Lung (tissue), 12 donors: Measurements from ENCODE around the gene GNA12. TPM values are rescaled to one million over a fixed set of nuclear protein-coding genes. Genes with fewer than 3 reads are reported as not detected.
"Not testable (repeated sequence)": the region's sequence is repeated elsewhere in the genome, so short reads cannot be mapped to it uniquely, and the experiment has no call there.

Experiments used
- ATAC-seq: fragments of 200-7000 bp; cut with Tn5 transposase; one replicate; pipeline ENCODE4 v1.9.1; 2020; ENCODE audit warnings: moderate number of reproducible peaks; ENCODE audit not compliant: insufficient read depth, low FRiP score
- DNase-seq, 3 donors: peaks; one replicate each; pipeline ENCODE4 v3.0.0-alpha.2; 2013 to 2017
- H3K27ac ChIP-seq, 2 donors: one replicate each; pipeline ENCODE4 v1.5.1; 2013; ENCODE audit warnings: mild to moderate bottlenecking in 2 of 2, moderate library complexity in 2 of 2, control low read depth in 1 of 2, inconsistent platforms in 1 of 2, low read depth in 1 of 2, low read length in 1 of 2
- H3K27me3 ChIP-seq, 3 donors: one replicate each; pipeline ENCODE4 v1.5.1; 2013; ENCODE audit warnings: low read length in 2 of 3; ENCODE audit not compliant: control insufficient read depth in 3 of 3, insufficient read depth in 3 of 3
- H3K36me3 ChIP-seq, 4 donors: one replicate each; pipeline ENCODE4 v1.5.1; 2013; ENCODE audit warnings: low read length in 4 of 4, mild to moderate bottlenecking in 1 of 4, moderate library complexity in 1 of 4; ENCODE audit not compliant: control insufficient read depth in 4 of 4, insufficient read depth in 4 of 4
- H3K4me1 ChIP-seq, 5 donors: one replicate each; pipeline ENCODE4 v1.5.1; 2013; ENCODE audit warnings: low read length in 5 of 5, mild to moderate bottlenecking in 2 of 5, moderate library complexity in 1 of 5; ENCODE audit not compliant: control insufficient read depth in 5 of 5, insufficient read depth in 5 of 5
- H3K4me3 ChIP-seq: one replicate; pipeline ENCODE4 v1.5.1; 2013; ENCODE audit warnings: mild to moderate bottlenecking, control low read depth, moderate library complexity
- H3K9ac ChIP-seq, 2 donors: one replicate each; pipeline ENCODE4 v1.5.1; 2013; ENCODE audit warnings: low read length in 2 of 2, control low read depth in 1 of 2; ENCODE audit not compliant: insufficient read depth in 1 of 2
- H3K9me3 ChIP-seq, 4 donors: one replicate each; pipeline ENCODE4 v1.5.1; 2013; ENCODE audit warnings: low read length in 3 of 4, mild to moderate bottlenecking in 1 of 4, moderate library complexity in 1 of 4; ENCODE audit not compliant: control insufficient read depth in 4 of 4, insufficient read depth in 3 of 4
- WGBS, 2 donors: extraction: QIAGEN DNeasy Blood & Tissue Kit; methylation state at CpG; one replicate each; pipeline ENCODE4 v1.1.7; 2013; 5-methylcytosine and 5-hydroxymethylcytosine counted together
- polyA plus RNA-seq, 2 donors: library from polyadenylated mRNA; stranded (reverse); fragments of 200-250 nt; gene quantifications; one replicate each; pipeline ENCODE4 v1.2.1, GENCODE V29; 2013
- total RNA-seq, 2 donors: library from RNA; depleted of rRNA in 1 of 2; stranded (reverse); fragments of >200 nt in 1 of 2; gene quantifications; one replicate each; pipeline ENCODE4 v1.2.1, GENCODE V29; 2014 to 2021
- TF ChIP-seq, protein P1 (sequence below): IDR thresholded peaks from 2 replicates; pipeline ENCODE4 v1.5.1; 2012; ENCODE audit warnings: mild to moderate bottlenecking; ENCODE audit errors: control extremely low read depth, extremely low read depth
- donor health status: control.
- donor health status: control.
- donor health status: Bipolar disorder and iron deficiency.
- donor health status: healthy.
- donor health status: DM: yes; HTN: yes; CAD: no.

GNA12 gene
- total and polyA plus RNA-seq, 4 donors, result 11.0 to 51.9 (median 33.5) TPM

DNA sequence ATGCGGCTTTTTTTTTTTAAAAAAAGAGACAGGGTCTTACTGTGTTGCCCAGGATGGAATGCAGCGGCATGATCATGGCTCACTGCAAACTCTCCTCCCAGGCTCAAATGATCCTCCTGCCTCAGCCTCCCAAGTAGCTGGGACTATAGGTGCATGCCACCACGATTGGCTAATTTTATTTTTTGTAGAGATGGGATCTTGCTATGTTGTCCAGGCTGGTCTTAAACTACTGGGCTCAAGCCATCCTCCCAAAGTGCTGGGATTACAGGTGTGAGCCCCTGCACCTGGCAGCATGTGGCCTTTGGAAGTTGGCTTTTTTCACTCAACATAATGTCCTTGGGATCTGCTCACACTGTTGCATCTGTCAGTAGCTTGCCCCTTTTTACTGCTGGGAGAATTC lies 91.0 kb downstream of the GNA12 start:
- WGBS, 2 donors, result 96 to 98% methylated on average over 3 of the region's 3 CpGs
- Histone ChIP-seq H3K9me3 (no peaks in the 10 kb centered on the region), H3K36me3 (peaks cover 0 to 4% (median 2%) of the 10 kb centered on the region in 4 donors), H3K27me3 (no peaks in the 10 kb centered on the region), H3K27ac (no peak overlapping the region), H3K4me1 (peaks cover 0 to 5% (median under 1%) of the 10 kb centered on the region in 5 donors), H3K9ac (no peak overlapping the region), H3K4me3 (no peak overlapping the region)
- ATAC-seq (no peak), DNase-seq (no peak)
- TF ChIP-seq, protein P1, sequence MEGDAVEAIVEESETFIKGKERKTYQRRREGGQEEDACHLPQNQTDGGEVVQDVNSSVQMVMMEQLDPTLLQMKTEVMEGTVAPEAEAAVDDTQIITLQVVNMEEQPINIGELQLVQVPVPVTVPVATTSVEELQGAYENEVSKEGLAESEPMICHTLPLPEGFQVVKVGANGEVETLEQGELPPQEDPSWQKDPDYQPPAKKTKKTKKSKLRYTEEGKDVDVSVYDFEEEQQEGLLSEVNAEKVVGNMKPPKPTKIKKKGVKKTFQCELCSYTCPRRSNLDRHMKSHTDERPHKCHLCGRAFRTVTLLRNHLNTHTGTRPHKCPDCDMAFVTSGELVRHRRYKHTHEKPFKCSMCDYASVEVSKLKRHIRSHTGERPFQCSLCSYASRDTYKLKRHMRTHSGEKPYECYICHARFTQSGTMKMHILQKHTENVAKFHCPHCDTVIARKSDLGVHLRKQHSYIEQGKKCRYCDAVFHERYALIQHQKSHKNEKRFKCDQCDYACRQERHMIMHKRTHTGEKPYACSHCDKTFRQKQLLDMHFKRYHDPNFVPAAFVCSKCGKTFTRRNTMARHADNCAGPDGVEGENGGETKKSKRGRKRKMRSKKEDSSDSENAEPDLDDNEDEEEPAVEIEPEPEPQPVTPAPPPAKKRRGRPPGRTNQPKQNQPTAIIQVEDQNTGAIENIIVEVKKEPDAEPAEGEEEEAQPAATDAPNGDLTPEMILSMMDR, result no peak

DNA sequence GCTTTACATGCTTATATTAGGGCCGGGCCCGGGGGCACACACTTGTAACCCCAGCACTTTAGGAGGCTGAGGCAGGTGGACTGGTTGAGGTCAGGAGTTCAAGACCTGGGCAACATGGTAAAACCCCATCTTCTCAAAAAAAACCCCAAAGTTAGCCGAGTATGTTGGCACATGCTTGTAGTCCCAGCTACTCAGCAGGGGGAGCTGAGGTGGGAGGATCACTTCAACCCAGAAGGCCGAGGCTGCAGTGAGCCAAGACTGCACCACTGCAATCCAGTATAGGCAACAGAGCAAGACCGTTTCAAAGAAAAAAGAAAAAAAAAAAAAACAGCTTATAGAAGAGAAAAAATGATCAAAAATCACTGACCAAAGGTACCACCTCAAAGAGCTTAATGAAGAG lies 93.0 kb downstream of the GNA12 start:
- DNase-seq (no peak), ATAC-seq (no peak)

DNA sequence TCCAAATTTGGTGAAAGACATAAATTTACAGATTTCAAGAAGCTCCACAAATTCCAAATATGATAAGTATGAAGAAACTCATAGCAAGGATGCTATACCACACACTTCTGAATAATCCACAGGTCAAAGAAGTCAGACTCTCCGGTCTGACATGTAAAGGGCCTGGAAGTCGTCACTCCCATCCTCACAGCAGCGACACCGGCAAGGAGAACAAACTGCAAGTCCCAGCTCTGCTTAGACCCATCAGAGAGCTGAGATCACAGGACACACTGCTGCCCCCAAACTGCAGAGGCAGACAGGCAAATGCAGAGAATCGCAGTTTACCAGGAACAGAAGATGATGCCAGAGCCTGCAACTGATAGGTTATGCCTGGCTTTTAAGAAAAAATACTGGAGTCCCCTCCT lies 94.1 kb downstream of the GNA12 start:
- 96 to 98% methylated on average over 5 of the region's 5 CpGs for WGBS, 2 donors
- TF ChIP-seq, protein P1, result no peak
- Histone ChIP-seq H3K27me3 (no peaks in the 10 kb centered on the region), H3K4me3 (no peak overlapping the region), H3K36me3 (peaks cover 0 to 4% (median 0%) of the 10 kb centered on the region in 4 donors), H3K27ac (no peak overlapping the region), H3K9me3 (no peaks in the 10 kb centered on the region), H3K9ac (no peak overlapping the region), H3K4me1 (peaks cover 0 to 5% (median 0%) of the 10 kb centered on the region in 5 donors)
- DNase-seq (no peak), ATAC-seq (no peak)

More for the DNA sequence above, 93.0 kb downstream of the GNA12 start:
- Histone ChIP-seq H3K36me3 (peaks cover 0 to 4% (median 0%) of the 10 kb centered on the region in 4 donors), H3K4me1 (peaks cover 0 to 5% (median 0%) of the 10 kb centered on the region in 5 donors), H3K27me3 (no peaks in the 10 kb centered on the region), H3K27ac (no peak overlapping the region), H3K9me3 (no peaks in the 10 kb centered on the region), H3K4me3 (no peak overlapping the region), H3K9ac (no peak overlapping the region)
- 69 to 81% methylated on average over 5 of the region's 5 CpGs for WGBS, 2 donors
- TF ChIP-seq, protein P1, result no peak

DNA sequence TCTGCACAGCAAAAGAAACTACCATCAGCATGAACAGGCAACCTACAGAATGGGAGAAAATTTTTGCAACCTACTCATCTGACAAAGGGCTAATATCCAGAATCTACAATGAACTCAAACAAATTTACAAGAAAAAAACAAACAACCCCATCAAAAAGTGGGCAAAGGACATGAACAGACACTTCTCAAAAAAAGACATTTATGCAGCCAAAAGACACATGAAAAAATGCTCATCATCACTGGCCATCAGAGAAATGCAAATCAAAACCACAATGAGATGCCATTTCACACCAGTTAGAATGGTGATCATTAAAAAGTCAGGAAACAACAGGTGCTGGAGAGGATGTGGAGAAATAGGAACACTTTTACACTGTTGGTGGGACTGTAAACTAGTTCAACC lies 95.4 kb downstream of the GNA12 start:
- ATAC-seq, H3K4me3 ChIP-seq, DNase-seq, H3K27me3 ChIP-seq, H3K27ac ChIP-seq, H3K9ac ChIP-seq, H3K9me3 ChIP-seq, H3K4me1 ChIP-seq, H3K36me3 ChIP-seq: not testable (repeated sequence)

DNA sequence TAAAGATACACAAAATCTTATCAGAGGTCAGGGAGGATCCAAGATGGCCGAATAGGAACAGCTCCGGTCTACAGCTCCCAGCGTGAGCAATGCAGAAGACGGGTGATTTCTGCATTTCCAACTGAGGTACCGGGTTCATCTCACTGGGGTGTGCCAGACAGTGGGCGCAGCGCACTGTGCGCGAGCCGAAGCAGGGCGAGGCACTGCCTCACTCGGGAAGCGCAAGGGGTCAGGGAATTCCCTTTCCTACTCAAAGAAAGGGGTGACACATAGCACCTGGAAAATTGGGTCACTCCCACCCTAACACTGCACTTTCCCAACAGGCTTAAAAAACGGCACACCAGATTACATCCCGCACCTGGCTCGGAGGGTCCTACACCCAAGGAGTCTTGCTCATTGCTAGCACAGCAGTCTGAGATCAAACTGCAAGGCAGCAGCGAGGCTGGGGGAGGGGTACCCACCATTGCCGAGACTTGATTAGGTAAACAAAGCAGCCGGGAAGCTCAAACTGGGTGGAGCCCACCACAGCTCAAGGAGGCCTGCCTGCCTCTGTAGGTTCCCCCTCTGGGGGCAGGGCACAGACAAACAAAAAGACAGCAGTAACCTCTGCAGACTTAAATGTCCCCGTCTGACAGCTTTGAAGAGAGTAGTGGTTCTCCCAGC lies 100.5 kb downstream of the GNA12 start:
- not testable (repeated sequence) for H3K9me3 ChIP-seq, H3K9ac ChIP-seq, H3K27ac ChIP-seq, H3K36me3 ChIP-seq, ATAC-seq, H3K4me1 ChIP-seq, H3K4me3 ChIP-seq, DNase-seq, H3K27me3 ChIP-seq
- WGBS, 2 donors, result 88 to 91% methylated on average over 19 to 20 of the region's 20 CpGs
